Measurements from ENCODE around the gene PPT2.

GRCh38 chr6:32126880-32127279 is 27.1 kb upstream of the PPT2 start:
- no peak for TF ChIP-seq CTCF (IDR thresholded peaks at IDR 0.05)
- TF ChIP-seq POLR2A (IDR thresholded peaks at IDR 0.05) = no peak

Measured in thyroid gland (tissue), 4 donors.